HG03432 (cell line): ENCODE results near the gene MYL7.
"Not testable (repeated sequence)": the region's sequence is repeated elsewhere in the genome, so short reads cannot be mapped to it uniquely, and the experiment has no call there.

Experiments used
- ATAC-seq: cut with Tn5 transposase; IDR thresholded peaks from one replicate; pipeline ENCODE4 v1.9.1; 2021; ENCODE audit warnings: mild to moderate bottlenecking, moderate library complexity; ENCODE audit not compliant: unreplicated experiment

MYL7 gene

GRCh38 chr7:44172352-44172751 is 31.2 kb upstream of the MYL7 start:
- ATAC-seq = no peak

DNA sequence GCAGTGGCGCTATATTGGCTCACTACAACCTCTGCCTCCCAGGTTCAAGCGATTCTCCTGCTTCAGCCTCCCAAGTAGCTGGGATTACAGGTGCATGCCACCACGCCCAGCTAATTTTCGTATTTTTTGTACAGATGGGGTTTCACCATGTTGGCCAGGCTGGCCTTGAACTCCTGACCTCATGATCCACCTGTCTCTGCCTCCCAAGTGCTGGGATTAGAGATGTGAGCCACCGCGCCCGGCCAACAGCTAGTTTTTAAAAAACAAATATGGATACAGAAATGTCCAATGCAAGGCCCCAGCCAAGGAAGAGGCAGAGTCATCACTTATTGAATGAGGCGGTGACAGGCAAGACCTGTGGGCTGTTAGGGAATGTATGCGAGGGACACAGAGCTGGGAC is 30.8 kb upstream of the MYL7 start:
- ATAC-seq = not testable (repeated sequence)

DNA sequence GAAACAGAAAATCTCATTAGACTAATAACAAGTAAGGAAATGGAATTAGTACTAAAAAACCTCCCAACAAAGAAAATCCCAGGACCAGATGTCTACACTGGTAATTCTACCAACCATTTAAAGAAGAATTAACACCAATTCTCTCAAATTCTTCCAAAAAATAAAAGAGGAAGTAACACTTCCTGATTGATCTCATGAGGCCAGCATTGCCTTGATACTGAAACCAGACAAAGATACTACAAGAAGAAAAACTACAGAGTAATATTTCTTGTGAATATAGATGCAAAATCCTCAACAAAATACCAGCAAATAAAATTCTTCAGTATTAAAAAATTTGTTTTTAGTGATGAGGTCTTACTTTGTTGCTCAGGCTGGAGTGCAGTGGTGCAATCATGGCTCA is 26.8 kb upstream of the MYL7 start:
- ATAC-seq = no peak

GRCh38 chr7:44163591-44163990 is 22.5 kb upstream of the MYL7 start:
- ATAC-seq = no peak

DNA sequence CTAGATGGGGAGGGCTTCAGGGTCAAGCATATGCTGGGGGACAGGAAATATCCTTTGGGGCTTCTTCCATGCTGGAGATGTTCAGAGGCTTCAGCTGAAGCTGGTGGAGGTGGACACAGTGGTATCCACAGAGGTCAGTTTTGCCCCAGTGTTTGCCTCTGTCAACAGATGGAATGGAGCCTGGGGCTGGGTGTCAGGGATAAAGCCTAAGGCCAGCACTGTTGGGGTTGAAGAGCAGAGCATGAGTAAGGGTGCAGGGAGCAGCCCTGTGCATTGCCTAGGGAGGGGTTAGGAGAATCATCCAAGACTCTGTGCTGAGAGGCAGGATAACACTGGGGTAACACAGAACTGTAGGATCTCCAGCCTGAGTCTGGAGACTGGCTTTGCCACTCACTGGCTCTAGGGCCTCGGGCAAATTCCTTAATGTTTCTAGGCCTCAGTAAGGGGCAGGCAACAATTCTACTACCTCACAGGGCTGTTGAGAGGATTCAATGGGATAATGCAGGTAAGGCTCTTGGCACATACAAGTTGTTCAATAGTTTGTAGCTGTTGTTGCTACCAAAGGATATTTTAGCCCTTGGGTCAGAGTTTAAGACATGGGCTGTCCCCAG is 21.8 kb upstream of the MYL7 start:
- ATAC-seq = no peak

- no peak for ATAC-seq
These were observed 21.0 kb upstream of the MYL7 start for GRCh38 chr7:44162179-44162578.

GRCh38 chr7:44161371-44161770 is 20.2 kb upstream of the MYL7 start:
- no peak for ATAC-seq

- ATAC-seq = no peak
These were observed 18.9 kb upstream of the MYL7 start for GRCh38 chr7:44159824-44160630.

DNA sequence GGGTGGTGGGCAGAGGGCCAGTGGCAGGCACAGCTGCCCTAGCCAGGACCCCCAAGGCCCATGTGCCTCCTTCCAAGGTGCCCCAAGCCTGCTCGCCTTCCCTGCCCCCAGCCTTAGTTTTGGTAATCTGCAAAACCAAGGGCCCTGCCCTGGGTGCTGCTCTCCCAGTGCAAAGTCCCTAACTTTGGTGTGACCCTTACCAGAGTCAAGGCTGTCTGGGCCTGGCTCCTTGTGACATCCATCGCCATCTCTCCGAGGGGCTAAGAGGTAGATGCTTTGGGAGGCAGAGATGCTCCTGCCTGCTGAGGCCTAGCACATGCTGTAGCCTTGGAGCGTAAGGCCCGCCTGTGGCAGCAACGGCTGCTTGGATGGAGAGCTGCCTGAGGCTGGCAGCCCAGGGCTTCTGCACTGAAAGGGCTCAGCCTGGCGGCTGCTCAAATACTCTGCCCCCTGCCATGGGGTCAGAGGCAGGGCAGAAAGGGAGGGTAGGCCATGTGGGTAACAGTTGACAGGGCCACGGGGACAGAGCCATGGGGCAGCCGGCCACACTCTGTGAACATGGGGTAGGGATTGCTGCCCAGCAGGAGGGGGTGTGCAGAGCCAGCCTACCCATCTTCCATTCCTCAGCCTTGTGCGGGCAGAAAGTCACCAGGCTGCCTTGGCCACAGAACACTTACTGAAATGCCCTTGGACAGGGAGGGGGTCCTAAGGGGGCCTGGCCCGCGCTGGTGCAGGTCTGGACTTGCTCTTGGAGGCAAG is 17.9 kb upstream of the MYL7 start:
- ATAC-seq = no peak

GRCh38 chr7:44158096-44158872 is 17.2 kb upstream of the MYL7 start:
- no peak for ATAC-seq

DNA sequence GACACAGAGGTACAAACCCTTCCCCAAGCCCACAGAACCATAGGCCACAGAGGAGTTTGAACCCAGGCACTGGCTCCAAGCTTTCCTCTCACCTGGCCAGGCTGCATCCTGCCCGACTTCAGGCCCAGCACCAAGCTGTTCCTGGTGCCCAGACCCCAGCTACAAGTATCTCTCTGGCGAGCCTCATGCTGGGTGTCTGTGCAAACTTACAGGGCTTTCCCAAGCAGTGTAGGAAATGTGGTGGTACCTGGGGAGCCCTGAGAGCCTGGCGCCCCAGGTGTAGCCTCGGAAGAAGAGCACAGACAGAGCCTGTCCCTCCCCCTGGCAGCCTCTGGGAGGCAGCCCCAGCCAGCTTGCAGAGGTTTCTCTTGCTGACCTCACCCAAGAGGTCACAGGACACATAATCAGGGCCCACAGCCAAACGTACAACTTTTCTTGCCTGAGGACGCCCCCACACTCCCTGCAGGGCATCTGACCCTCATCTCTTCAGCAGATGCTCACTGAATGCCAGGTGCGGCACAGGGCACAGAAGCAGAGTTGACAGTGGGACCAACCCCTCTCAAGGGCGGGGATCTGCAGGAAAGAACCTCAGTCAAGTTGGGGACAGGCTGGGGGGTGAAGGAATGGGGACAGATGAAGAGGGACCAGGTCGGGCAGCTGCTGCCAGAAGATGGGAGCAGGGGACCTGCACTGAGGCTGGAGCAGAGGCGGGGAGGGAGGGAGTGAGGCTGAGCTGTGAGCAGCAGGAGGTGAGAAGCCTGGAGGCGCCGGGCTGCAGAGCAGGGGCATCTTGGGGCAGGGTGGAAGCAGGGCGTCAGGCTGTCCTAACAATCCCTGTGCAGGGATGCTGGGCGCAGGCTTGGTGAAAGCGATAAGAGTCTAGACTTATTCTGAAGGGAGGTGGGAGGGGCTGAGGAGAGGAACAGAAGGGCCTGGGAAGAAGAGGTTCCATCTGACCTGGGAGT is 16.3 kb upstream of the MYL7 start:
- no peak for ATAC-seq

- ATAC-seq = no peak
These were observed 15.4 kb upstream of the MYL7 start for GRCh38 chr7:44156453-44157010.

- ATAC-seq = no peak
These were observed 14.4 kb upstream of the MYL7 start for GRCh38 chr7:44155191-44156185.

DNA sequence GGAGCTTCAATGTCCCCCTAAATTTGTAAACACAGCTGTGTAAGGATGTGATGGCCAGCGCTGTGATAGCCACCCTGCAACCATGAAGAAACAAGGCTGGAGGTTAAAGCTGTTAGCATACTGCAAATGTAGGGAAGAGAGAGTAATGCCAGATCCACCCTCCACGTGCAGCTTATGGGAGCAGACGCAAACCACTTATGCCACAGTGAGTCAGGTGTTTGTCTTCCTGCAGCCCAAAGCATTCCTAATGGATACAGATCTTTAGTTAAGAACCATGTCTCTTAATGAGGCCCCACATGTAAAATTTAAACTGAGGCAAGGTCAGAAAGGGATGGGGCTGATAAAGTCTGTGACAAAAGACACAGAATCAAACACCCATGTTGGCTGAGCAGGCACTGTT is 13.6 kb upstream of the MYL7 start:
- ATAC-seq = no peak

GRCh38 chr7:44153948-44154335 is 12.8 kb upstream of the MYL7 start:
- no peak for ATAC-seq

GRCh38 chr7:44152971-44153947 is 12.1 kb upstream of the MYL7 start:
- no peak for ATAC-seq

- ATAC-seq = no peak
These were observed 10.8 kb upstream of the MYL7 start for GRCh38 chr7:44151956-44152355.
